ENCODE data around the gene WASHC3.

- TF ChIP-seq POLR2AphosphoS5 (IDR thresholded peaks at IDR 0.05) = no peak
- TF ChIP-seq CTCF (IDR thresholded peaks at IDR 0.05) = no peak
These were observed 7.4 kb downstream of the WASHC3 start for GRCh38 chr12:102054345-102054744.

Measured in suprapubic skin (tissue), 3 donors.